ENCODE measurements around the gene MYH14.

Gene MYH14

GRCh38 chr19:50264483-50265186 is 61.2 kb downstream of the MYH14 start:
- no peak for DNase-seq

DNA sequence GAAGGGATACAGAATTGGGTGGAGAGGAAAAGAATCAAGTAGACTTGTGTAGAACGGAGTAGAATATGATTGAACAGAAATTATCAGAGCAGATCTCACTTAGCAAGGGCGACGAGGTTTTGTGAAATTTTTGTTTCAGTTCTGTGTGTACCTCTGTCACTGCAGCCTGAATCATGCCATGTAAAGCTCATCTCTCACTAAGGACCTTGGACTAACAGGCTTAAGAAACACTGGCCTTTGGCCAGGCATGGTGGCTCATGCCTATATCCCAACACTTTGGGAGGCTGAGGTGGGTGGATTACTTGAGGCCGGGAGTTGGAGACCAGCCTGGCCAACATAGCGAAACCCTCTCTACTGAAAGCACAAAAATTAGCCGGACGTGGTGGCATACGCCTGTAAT is 62.6 kb downstream of the MYH14 start:
- no peak for DNase-seq

GRCh38 chr19:50266896-50267295 is 63.5 kb downstream of the MYH14 start:
- DNase-seq: no peak

DNA sequence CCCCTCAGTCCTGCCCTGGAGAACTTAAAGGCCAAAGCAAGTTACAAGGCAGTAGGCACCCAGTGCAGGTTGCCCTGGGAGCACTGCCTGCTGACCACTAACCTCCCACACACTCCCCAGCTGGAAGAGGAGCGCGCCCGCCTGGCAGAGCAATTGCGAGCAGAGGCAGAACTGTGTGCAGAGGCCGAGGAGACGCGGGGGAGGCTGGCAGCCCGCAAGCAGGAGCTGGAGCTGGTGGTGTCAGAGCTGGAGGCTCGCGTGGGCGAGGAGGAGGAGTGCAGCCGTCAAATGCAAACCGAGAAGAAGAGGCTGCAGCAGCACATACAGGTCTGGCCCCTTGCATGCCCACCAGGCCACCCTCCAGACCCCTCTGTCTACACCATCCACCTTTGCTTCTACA is 64.6 kb downstream of the MYH14 start:
- no peak for DNase-seq

- no peak for DNase-seq
Observed at GRCh38 chr19:50268501-50268900, 65.1 kb downstream of the MYH14 start.

GRCh38 chr19:50269653-50270052 is 66.2 kb downstream of the MYH14 start:
- DNase-seq: no peak

DNA sequence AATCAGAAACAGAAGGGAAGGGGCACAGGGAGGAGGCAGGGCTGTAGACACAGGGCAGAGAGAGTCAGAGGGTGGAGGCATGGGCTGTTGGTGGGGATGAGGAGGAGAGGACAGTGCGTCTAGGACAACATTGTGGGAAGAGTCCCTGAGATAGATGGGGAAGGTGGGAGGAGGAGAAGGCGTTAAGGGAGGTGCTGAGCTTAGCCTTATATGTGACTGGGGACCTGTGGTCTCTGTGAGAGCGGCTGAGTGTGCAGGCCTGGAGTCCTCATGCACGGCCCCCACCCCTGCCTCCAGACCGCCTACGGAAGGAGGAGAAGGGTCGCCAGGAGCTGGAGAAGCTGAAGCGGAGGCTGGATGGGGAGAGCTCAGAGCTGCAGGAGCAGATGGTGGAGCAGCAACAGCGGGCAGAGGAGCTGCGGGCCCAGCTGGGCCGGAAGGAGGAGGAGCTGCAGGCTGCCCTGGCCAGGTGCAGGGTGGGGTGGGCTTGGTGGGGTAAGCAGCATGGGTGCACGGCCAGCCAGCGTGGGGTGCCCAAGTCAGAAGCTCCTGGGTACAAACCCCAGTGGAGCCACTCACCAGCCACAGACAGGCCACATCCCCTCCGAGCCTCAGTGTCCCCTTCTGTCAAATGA is 69.0 kb downstream of the MYH14 start:
- no peak for DNase-seq

DNA sequence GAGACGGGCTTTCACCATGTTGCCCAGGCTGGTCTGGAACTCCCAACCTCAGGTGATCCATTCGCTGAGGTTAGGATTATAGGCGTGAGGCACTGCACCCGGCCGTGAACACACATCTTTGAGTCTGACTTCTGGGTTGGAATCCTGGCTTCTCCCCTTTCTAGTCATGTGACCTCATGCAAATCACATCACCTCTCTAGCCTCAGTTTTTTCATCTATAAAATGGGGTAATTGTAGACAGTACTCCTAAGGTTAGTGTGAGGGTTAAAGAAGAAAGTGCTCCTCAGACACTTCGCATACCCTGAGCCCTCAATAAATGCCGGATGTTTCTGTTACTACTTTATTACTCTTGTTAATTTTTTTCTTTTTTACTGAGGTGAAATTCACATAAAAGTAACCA is 70.4 kb downstream of the MYH14 start:
- no peak for DNase-seq

- DNase-seq: no peak
Observed at GRCh38 chr19:50275577-50276368, 72.4 kb downstream of the MYH14 start.

- no peak for DNase-seq
Observed at GRCh38 chr19:50276370-50277063, 73.1 kb downstream of the MYH14 start.

- DNase-seq: no peak
Observed at GRCh38 chr19:50277966-50278580, 74.7 kb downstream of the MYH14 start.

GRCh38 chr19:50280074-50280473 is 76.7 kb downstream of the MYH14 start:
- DNase-seq: no peak

DNA sequence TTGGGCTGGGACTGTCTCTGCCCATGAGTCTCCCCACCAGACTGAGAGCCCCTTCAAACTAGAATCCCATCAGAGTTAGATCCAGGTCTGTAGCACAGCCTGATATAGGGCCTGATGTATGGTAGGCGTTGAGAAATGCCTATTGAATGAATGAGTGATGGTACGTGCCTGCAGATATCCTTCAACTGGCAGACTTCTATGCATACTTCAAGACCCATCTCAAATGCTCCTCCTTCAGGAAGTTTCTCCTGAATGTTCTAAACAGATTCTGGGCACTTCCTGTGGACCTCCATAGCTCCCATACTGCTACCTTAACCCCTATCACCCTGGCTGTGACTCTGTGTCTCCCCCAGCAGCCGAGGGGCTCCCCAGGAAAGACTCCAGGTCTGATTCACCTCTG is 77.6 kb downstream of the MYH14 start:
- no peak for DNase-seq

DNA sequence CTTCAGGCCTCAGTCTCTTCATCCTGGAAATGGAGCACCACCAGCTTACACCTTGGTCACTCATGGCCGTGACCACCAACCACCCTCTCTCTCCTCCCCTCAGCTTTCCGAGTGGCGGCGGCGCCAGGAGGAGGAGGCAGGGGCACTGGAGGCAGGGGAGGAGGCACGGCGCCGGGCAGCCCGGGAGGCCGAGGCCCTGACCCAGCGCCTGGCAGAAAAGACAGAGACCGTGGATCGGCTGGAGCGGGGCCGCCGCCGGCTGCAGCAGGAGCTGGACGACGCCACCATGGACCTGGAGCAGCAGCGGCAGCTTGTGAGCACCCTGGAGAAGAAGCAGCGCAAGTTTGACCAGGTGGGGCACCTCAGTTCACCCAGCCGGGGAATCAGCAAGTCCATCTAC is 78.1 kb downstream of the MYH14 start:
- no peak for DNase-seq

GRCh38 chr19:50285833-50286232 is 82.4 kb downstream of the MYH14 start:
- no peak for DNase-seq

DNA sequence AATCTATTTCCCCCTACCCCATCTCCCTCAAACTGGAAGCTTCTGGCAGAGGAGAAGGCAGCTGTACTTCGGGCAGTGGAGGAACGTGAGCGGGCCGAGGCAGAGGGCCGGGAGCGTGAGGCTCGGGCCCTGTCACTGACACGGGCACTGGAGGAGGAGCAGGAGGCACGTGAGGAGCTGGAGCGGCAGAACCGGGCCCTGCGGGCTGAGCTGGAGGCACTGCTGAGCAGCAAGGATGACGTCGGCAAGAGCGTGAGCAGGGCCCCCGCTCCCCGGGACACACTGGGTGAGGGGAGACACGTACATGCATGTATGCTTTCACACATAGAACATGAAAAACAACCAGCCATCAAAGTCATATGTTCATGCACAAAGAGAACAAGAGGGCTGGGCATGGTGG is 83.0 kb downstream of the MYH14 start:
- DNase-seq: no peak

- no peak for DNase-seq
Observed at GRCh38 chr19:50287331-50287730, 83.9 kb downstream of the MYH14 start.

DNA sequence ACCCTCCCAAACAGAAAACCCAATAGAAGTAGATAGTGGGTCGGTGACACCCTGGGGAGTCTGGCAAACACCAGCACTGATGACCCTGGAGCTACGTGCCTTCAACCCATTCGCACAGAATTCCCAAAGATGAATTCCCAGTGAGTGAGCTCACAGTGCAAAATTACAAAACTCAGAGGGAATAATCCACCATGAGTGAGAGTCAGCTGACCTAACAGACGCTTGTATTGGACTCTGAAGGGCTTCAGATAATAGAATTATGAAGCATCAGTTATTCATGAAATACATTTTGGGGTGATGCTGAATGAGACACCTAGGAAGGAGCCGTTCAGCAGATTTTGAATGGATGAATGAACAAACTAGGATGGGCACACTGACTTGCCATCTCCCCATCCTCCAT is 85.5 kb downstream of the MYH14 start:
- no peak for DNase-seq

DNA sequence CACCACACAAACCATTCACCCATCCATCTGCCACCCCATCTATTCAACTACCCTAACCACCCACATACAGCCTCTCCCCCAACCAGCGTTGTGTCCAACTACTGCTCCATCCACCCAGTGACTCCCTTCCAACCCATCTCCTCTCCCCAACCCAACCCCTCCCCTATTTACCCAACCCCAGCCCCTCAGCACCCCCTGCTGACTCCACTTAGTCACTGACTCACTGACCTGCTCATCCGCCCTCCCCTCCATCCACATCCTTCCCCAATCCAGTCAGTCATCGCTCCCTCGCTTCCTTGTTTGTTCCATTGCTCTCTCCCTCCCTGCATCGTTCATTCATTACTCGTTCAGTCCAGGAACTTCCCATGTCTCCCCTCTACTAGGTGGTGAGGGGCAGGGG is 86.6 kb downstream of the MYH14 start:
- DNase-seq: no peak

DNA sequence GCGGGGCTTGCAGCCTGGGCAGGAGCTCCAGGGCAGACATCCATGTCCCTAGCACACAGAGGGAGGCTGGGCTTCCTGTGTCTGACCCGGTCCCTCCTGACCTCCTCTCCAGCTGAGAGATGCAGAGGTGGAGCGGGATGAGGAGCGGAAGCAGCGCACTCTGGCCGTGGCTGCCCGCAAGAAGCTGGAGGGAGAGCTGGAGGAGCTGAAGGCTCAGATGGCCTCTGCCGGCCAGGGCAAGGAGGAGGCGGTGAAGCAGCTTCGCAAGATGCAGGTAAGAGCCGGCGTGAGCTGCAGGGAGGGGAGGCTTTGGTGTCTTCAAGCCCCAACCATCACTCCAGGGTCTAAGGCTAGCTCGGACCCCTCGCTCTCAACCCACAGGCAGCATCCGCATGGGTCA is 87.4 kb downstream of the MYH14 start:
- no peak for DNase-seq

- DNase-seq: no peak
Observed at GRCh38 chr19:50292216-50292827, 88.9 kb downstream of the MYH14 start.

GRCh38 chr19:50293263-50294004 is 90.0 kb downstream of the MYH14 start:
- DNase-seq: no peak
